ENCODE data around the gene CFAP45. TPM values are rescaled to one million over a fixed set of nuclear protein-coding genes. Genes with fewer than 3 reads are reported as not detected.

The CFAP45 gene
- total RNA-seq, 1 donor from 2014 or later, result not detected

GRCh38 chr1:159898527-159898926 is 1.4 kb downstream of the CFAP45 start:
- Mint-ChIP-seq H3K4me1 (peaks cover 16% of the 10 kb centered on the region), H3K27ac (ENCODE audit: unreplicated experiment) (no peak overlapping the region), H3K9me3 (peaks cover 3% of the 10 kb centered on the region), H3K27me3 (ENCODE audit: low read depth) (peaks cover 37% of the 10 kb centered on the region), H3K4me3 (no peak overlapping the region), H3K36me3 (ENCODE audit: low read depth) (no peaks in the 10 kb centered on the region)
- DNase-seq (ENCODE audit: low read depth, low spot score), result no peak
- no peak for TF ChIP-seq CTCF (conservative IDR thresholded peaks at IDR 0.05)

- Mint-ChIP-seq H3K4me1 (peaks cover 16% of the 10 kb centered on the region), H3K9me3 (no peaks in the 10 kb centered on the region), H3K36me3 (ENCODE audit: low read depth) (no peaks in the 10 kb centered on the region), H3K27me3 (ENCODE audit: low read depth) (peaks cover 40% of the 10 kb centered on the region), H3K27ac (ENCODE audit: unreplicated experiment) (no peak overlapping the region), H3K4me3 (no peak overlapping the region)
- no peak for TF ChIP-seq CTCF (conservative IDR thresholded peaks at IDR 0.05)
- DNase-seq (ENCODE audit: low read depth, low spot score), result no peak
Measured at GRCh38 chr1:159897962-159898361, 2.0 kb downstream of the CFAP45 start.

- Mint-ChIP-seq H3K27ac (ENCODE audit: unreplicated experiment) (no peak overlapping the region), H3K9me3 (no peaks in the 10 kb centered on the region), H3K4me3 (no peak overlapping the region), H3K36me3 (ENCODE audit: low read depth) (no peaks in the 10 kb centered on the region), H3K27me3 (ENCODE audit: low read depth) (peaks cover 46% of the 10 kb centered on the region), H3K4me1 (peaks cover 19% of the 10 kb centered on the region)
- no peak for DNase-seq (ENCODE audit: low read depth, low spot score)
- TF ChIP-seq CTCF (conservative IDR thresholded peaks at IDR 0.05), result no peak
Measured at GRCh38 chr1:159896546-159896930, 3.4 kb downstream of the CFAP45 start.

- no peak for TF ChIP-seq CTCF (conservative IDR thresholded peaks at IDR 0.05)
- Mint-ChIP-seq H3K9me3 (no peaks in the 10 kb centered on the region), H3K27me3 (ENCODE audit: low read depth) (peaks cover 48% of the 10 kb centered on the region), H3K27ac (ENCODE audit: unreplicated experiment) (no peak overlapping the region), H3K4me1 (peaks cover 18% of the 10 kb centered on the region), H3K4me3 (no peak overlapping the region), H3K36me3 (ENCODE audit: low read depth) (no peaks in the 10 kb centered on the region)
- DNase-seq (ENCODE audit: low read depth, low spot score), result no peak
Measured at GRCh38 chr1:159895836-159896545, 4.0 kb downstream of the CFAP45 start.

GRCh38 chr1:159895286-159895685 is 4.7 kb downstream of the CFAP45 start:
- Mint-ChIP-seq H3K4me3 (no peak overlapping the region), H3K4me1 (peaks cover 12% of the 10 kb centered on the region), H3K36me3 (ENCODE audit: low read depth) (no peaks in the 10 kb centered on the region), H3K27me3 (ENCODE audit: low read depth) (peaks cover 45% of the 10 kb centered on the region), H3K27ac (ENCODE audit: unreplicated experiment) (no peak overlapping the region), H3K9me3 (no peaks in the 10 kb centered on the region)
- no peak for TF ChIP-seq CTCF (conservative IDR thresholded peaks at IDR 0.05)
- no peak for DNase-seq (ENCODE audit: low read depth, low spot score)
